T-helper 2 cell treated with Interferon-gamma antibody and Interleukin-4, amounts not matched to agents 5 μg/mL and 100 μg/mL, for 36 hours (primary cell): ENCODE results near the gene ADARB2.
"Not testable (repeated sequence)": the region's sequence is repeated elsewhere in the genome, so short reads cannot be mapped to it uniquely, and the experiment has no call there.

Source experiments
- DNase-seq: peaks from one replicate; pipeline ENCODE4 v3.0.0; 2021; ENCODE audit warnings: low spot score
- H3K27ac Mint-ChIP-seq: one replicate; pipeline ENCODE4 v1.8.0; 2021; ENCODE audit warnings: mild to moderate bottlenecking, mixed read lengths
- H3K27me3 Mint-ChIP-seq: one replicate; pipeline ENCODE4 v1.8.0; 2021; ENCODE audit warnings: low read depth, mixed read lengths
- H3K36me3 Mint-ChIP-seq: one replicate; pipeline ENCODE4 v1.8.0; 2021; ENCODE audit warnings: low read depth, mixed read lengths
- H3K4me1 Mint-ChIP-seq: one replicate; pipeline ENCODE4 v1.8.0; 2021; ENCODE audit warnings: low read depth, mixed read lengths
- H3K4me3 Mint-ChIP-seq: one replicate; pipeline ENCODE4 v1.8.0; 2022; ENCODE audit warnings: mild to moderate bottlenecking, moderate library complexity, mixed read lengths
- H3K9me3 Mint-ChIP-seq: one replicate; pipeline ENCODE4 v1.8.0; 2021; ENCODE audit warnings: mixed read lengths

Gene ADARB2

GRCh38 chr10:1169981-1170866, 567.1 kb downstream of the ADARB2 start:
- no peaks in the 10 kb centered on the region for H3K27me3 Mint-ChIP-seq

GRCh38 chr10:1169186-1169885, 568.0 kb downstream of the ADARB2 start:
- DNase-seq = no peak
- Mint-ChIP-seq H3K9me3 (no peaks in the 10 kb centered on the region), H3K4me3 (no peak overlapping the region), H3K27ac (no peak overlapping the region), H3K27me3 (no peaks in the 10 kb centered on the region), H3K36me3 (no peaks in the 10 kb centered on the region), H3K4me1 (no peaks in the 10 kb centered on the region)

More at GRCh38 chr10:1169981-1170866, 567.1 kb downstream of the ADARB2 start:
- H3K9me3 Mint-ChIP-seq = no peaks in the 10 kb centered on the region
- no peak overlapping the region for H3K27ac Mint-ChIP-seq
- no peaks in the 10 kb centered on the region for H3K36me3 Mint-ChIP-seq
- DNase-seq = no peak
- no peak overlapping the region for H3K4me3 Mint-ChIP-seq
- H3K4me1 Mint-ChIP-seq = no peaks in the 10 kb centered on the region

- Mint-ChIP-seq H3K36me3 (no peaks in the 10 kb centered on the region), H3K4me1 (no peaks in the 10 kb centered on the region), H3K4me3 (no peak overlapping the region), H3K9me3 (no peaks in the 10 kb centered on the region), H3K27me3 (no peaks in the 10 kb centered on the region), H3K27ac (no peak overlapping the region)
- DNase-seq = no peak
Measured at GRCh38 chr10:1168763-1169162, 568.6 kb downstream of the ADARB2 start.

GRCh38 chr10:1166828-1167275, 570.5 kb downstream of the ADARB2 start:
- H3K4me1 Mint-ChIP-seq = no peaks in the 10 kb centered on the region
- H3K36me3 Mint-ChIP-seq = no peaks in the 10 kb centered on the region
- no peak overlapping the region for H3K4me3 Mint-ChIP-seq
- no peak overlapping the region for H3K27ac Mint-ChIP-seq
- no peak for DNase-seq
- H3K27me3 Mint-ChIP-seq = no peaks in the 10 kb centered on the region
- H3K9me3 Mint-ChIP-seq = no peaks in the 10 kb centered on the region

- Mint-ChIP-seq H3K9me3 (no peaks in the 10 kb centered on the region), H3K4me3 (no peak overlapping the region), H3K4me1 (no peaks in the 10 kb centered on the region), H3K27ac (peak overlapping the region; percentile 19), H3K27me3 (no peaks in the 10 kb centered on the region), H3K36me3 (no peaks in the 10 kb centered on the region)
- no peak for DNase-seq
Measured at GRCh38 chr10:1166101-1166827, 571.1 kb downstream of the ADARB2 start.

- H3K36me3 Mint-ChIP-seq = no peaks in the 10 kb centered on the region
- H3K27me3 Mint-ChIP-seq = no peaks in the 10 kb centered on the region
- DNase-seq = no peak
- no peak overlapping the region for H3K4me3 Mint-ChIP-seq
- no peaks in the 10 kb centered on the region for H3K9me3 Mint-ChIP-seq
- no peaks in the 10 kb centered on the region for H3K4me1 Mint-ChIP-seq
- no peak overlapping the region for H3K27ac Mint-ChIP-seq
Measured at GRCh38 chr10:1163831-1164230, 573.5 kb downstream of the ADARB2 start.

GRCh38 chr10:1163204-1163660, 574.1 kb downstream of the ADARB2 start:
- Mint-ChIP-seq H3K27ac (no peak overlapping the region), H3K4me1 (no peaks in the 10 kb centered on the region), H3K9me3 (no peaks in the 10 kb centered on the region), H3K27me3 (no peaks in the 10 kb centered on the region), H3K36me3 (no peaks in the 10 kb centered on the region), H3K4me3 (no peak overlapping the region)
- DNase-seq = no peak

- no peaks in the 10 kb centered on the region for H3K36me3 Mint-ChIP-seq
Measured at GRCh38 chr10:1162481-1163203, 574.7 kb downstream of the ADARB2 start.

GRCh38 chr10:1161315-1161673, 576.0 kb downstream of the ADARB2 start:
- not testable (repeated sequence) for H3K4me1 Mint-ChIP-seq, H3K4me3 Mint-ChIP-seq, H3K9me3 Mint-ChIP-seq, H3K36me3 Mint-ChIP-seq, H3K27me3 Mint-ChIP-seq, DNase-seq, H3K27ac Mint-ChIP-seq

More at GRCh38 chr10:1162481-1163203, 574.7 kb downstream of the ADARB2 start:
- Mint-ChIP-seq H3K27me3 (no peaks in the 10 kb centered on the region), H3K9me3 (no peaks in the 10 kb centered on the region), H3K4me1 (no peaks in the 10 kb centered on the region), H3K4me3 (no peak overlapping the region), H3K27ac (no peak overlapping the region)
- no peak for DNase-seq

- Mint-ChIP-seq H3K9me3 (no peaks in the 10 kb centered on the region), H3K36me3 (no peaks in the 10 kb centered on the region), H3K27me3 (no peaks in the 10 kb centered on the region), H3K4me3 (no peak overlapping the region), H3K27ac (no peak overlapping the region), H3K4me1 (no peaks in the 10 kb centered on the region)
- DNase-seq = no peak
Measured at GRCh38 chr10:1160561-1161314, 576.6 kb downstream of the ADARB2 start.

- H3K36me3 Mint-ChIP-seq = no peaks in the 10 kb centered on the region
- H3K27ac Mint-ChIP-seq = no peak overlapping the region
- H3K9me3 Mint-ChIP-seq = no peaks in the 10 kb centered on the region
- DNase-seq = no peak
- peak overlapping the region; percentile 36 for H3K4me3 Mint-ChIP-seq
- H3K4me1 Mint-ChIP-seq = no peaks in the 10 kb centered on the region
- H3K27me3 Mint-ChIP-seq = no peaks in the 10 kb centered on the region
Measured at GRCh38 chr10:1159131-1160061, 577.9 kb downstream of the ADARB2 start.

- not testable (repeated sequence) for H3K4me3 Mint-ChIP-seq, H3K27me3 Mint-ChIP-seq, H3K36me3 Mint-ChIP-seq, DNase-seq, H3K4me1 Mint-ChIP-seq, H3K27ac Mint-ChIP-seq, H3K9me3 Mint-ChIP-seq
Measured at GRCh38 chr10:1158536-1158935, 578.8 kb downstream of the ADARB2 start.
